Prostate gland (tissue), 2 donors: ENCODE results near the gene ARAP2. TPM values are rescaled to one million over a fixed set of nuclear protein-coding genes. Genes with fewer than 3 reads are reported as not detected.

Experiments used
- DNase-seq: peaks from one replicate; pipeline ENCODE4 v3.0.0-alpha.2; 2019; ENCODE audit warnings: low spot score
- H3K27ac ChIP-seq, 2 donors: fragments of 200-600 bp; sonication (generic); 2 replicates each; pipeline ENCODE4 v1.5.1; 2017 to 2019
- H3K27me3 ChIP-seq: fragments of 200-600 bp; sonication (generic); replicated peaks from 2 replicates; pipeline ENCODE4 v1.5.1; 2019; ENCODE audit not compliant: insufficient read depth
- H3K36me3 ChIP-seq, 2 donors: fragments of 200-600 bp; sonication (generic); 1 replicate in 1 of 2; 2 replicates in 1 of 2; pipeline versions ENCODE4 v1.5.1 to v1.8.1; 2017 to 2019
- H3K4me1 ChIP-seq: fragments of 200-600 bp; sonication (generic); replicated peaks from 2 replicates; pipeline ENCODE4 v1.5.1; 2019
- H3K4me3 ChIP-seq, 2 donors: fragments of 200-600 bp; sonication (generic); 2 replicates each; pipeline ENCODE4 v1.5.1; 2017 to 2019
- H3K9me3 ChIP-seq: fragments of 200-600 bp; sonication (generic); 2 replicates; pipeline ENCODE4 v1.5.1; 2017
- POLR2A ChIP-seq: fragments of 450-650 bp; IDR thresholded peaks from one replicate; pipeline ENCODE4 v1.6.1; 2016; ENCODE audit warnings: antibody characterized with exemption, mild to moderate bottlenecking
- POLR2AphosphoS5 ChIP-seq: sonication (generic); formaldehyde crosslinking; IDR thresholded peaks from one replicate; pipeline ENCODE4 v1.6.1; 2017; ENCODE audit warnings: antibody characterized with exemption
- WGBS: methylation state at CpG from one replicate; pipeline ENCODE4 v1.1.5; 2018; 5-methylcytosine and 5-hydroxymethylcytosine counted together
- intact Hi-C: fragments of 100-400 bp; cut with DNase I; formaldehyde crosslinking; loops from one replicate; pipeline ENCODE4 v1.14.2; 2022
- total RNA-seq, 2 donors: library from RNA; depleted of rRNA; stranded (reverse); fragments of >200 nt; gene quantifications; one replicate each; pipeline ENCODE4 v1.1.0, GENCODE V29; 2016
- TF ChIP-seq, protein P1 (sequence below), 4 experiments: fragments of 200-600 bp in 2 of 4; fragments of 450-650 bp in 2 of 4; sonication (generic) in 2 of 4; IDR thresholded peaks; 1 replicate in 3 of 4; 2 replicates in 1 of 4; pipeline ENCODE4 v1.5.1; 2016 to 2019; ENCODE audit warnings: antibody characterized with exemption in 4 of 4, mild to moderate bottlenecking in 2 of 4, moderate library complexity in 2 of 4

Gene ARAP2
- total RNA-seq, 2 donors from 2014 or later: 10.3 to 97.8 TPM

DNA sequence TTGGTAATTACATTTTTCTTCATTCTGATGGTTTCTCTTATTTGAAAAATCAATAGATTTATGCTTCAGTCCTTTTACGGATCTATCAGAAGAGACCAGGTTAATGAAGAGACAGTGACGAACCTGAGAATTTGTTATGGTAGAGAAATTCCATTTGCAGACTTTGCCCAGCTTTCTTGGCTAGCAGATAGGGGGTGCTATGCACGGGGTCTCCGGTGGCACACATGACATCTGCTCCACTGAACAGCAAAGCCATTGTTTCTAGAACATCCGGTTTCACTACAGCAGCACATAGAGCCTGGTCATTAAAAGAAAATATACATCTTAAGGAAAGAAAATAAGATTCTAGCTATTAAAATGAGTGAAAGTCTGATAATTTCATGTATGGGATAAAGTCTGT, 85.1 kb downstream of the ARAP2 start:
- H3K27me3 ChIP-seq: no peaks in the 10 kb centered on the region
- no peak overlapping the region for H3K27ac ChIP-seq
- no peaks in the 10 kb centered on the region for H3K4me1 ChIP-seq
- 89% methylated on average over 5 of the region's 5 CpGs for WGBS
- H3K36me3 ChIP-seq: no peaks in the 10 kb centered on the region
- TF ChIP-seq POLR2AphosphoS5: no peak
- TF ChIP-seq POLR2A: no peak
- TF ChIP-seq, protein P1, sequence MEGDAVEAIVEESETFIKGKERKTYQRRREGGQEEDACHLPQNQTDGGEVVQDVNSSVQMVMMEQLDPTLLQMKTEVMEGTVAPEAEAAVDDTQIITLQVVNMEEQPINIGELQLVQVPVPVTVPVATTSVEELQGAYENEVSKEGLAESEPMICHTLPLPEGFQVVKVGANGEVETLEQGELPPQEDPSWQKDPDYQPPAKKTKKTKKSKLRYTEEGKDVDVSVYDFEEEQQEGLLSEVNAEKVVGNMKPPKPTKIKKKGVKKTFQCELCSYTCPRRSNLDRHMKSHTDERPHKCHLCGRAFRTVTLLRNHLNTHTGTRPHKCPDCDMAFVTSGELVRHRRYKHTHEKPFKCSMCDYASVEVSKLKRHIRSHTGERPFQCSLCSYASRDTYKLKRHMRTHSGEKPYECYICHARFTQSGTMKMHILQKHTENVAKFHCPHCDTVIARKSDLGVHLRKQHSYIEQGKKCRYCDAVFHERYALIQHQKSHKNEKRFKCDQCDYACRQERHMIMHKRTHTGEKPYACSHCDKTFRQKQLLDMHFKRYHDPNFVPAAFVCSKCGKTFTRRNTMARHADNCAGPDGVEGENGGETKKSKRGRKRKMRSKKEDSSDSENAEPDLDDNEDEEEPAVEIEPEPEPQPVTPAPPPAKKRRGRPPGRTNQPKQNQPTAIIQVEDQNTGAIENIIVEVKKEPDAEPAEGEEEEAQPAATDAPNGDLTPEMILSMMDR (IDR thresholded peaks at IDR 0.05): no peak
- intact Hi-C loops: no loop called here
- no peak for DNase-seq
- no peaks in the 10 kb centered on the region for H3K9me3 ChIP-seq
- no peak overlapping the region for H3K4me3 ChIP-seq

DNA sequence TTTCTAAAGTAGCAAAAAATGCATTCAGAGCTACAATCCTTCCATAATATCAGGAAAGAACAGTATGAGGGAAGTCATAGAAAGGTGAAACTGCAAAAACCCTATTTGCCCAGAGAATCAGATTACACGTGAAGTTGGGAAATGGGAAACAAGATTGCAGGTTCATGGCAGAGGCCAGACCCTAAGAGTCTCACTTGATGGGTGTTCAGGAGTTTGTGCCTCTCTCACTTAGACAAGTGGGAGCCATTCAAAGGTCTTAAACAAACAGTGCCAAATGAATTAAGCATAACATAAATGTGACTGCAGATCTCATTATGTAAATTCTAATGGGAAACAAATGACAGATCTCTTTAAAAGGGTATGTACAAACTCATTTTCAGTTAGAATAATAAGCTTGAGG, 91.6 kb downstream of the ARAP2 start:
- 61% methylated on average over 1 of the region's 1 CpG for WGBS
- H3K4me3 ChIP-seq: no peak overlapping the region
- no peaks in the 10 kb centered on the region for H3K4me1 ChIP-seq
- no peaks in the 10 kb centered on the region for H3K9me3 ChIP-seq
- no peaks in the 10 kb centered on the region for H3K36me3 ChIP-seq
- intact Hi-C loops: no loop called here
- H3K27me3 ChIP-seq: no peaks in the 10 kb centered on the region
- no peak for DNase-seq
- no peak overlapping the region for H3K27ac ChIP-seq
- TF ChIP-seq, protein P1 (IDR thresholded peaks at IDR 0.05): no peak
- no peak for TF ChIP-seq POLR2AphosphoS5
- TF ChIP-seq POLR2A: no peak

DNA sequence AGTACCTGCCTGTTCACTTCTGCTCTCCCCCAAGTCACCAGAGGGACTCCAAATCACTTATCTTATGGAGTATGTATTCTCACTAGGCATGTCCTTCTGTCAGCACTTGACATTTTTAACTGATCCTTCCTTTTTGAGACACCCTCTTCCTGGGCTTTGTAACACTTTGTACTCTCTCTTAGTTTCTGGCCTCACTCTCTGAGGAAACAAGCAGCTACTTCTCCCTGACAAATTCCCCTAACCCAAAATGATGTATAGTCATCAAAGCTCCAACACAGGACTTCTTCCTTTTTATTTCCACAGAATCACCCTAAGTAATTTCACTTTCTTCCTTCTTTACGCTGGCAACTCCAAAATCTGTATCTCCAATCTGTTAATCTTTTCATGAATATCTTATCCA, 101.8 kb downstream of the ARAP2 start:
- no peak for DNase-seq
- TF ChIP-seq POLR2AphosphoS5: no peak
- TF ChIP-seq, protein P1 (IDR thresholded peaks at IDR 0.05): no peak
- no peak for TF ChIP-seq POLR2A
- WGBS: 92% methylated on average over 1 of the region's 1 CpG
- Histone ChIP-seq H3K27ac (no peak overlapping the region), H3K4me3 (no peak overlapping the region), H3K36me3 (no peaks in the 10 kb centered on the region), H3K9me3 (no peaks in the 10 kb centered on the region), H3K4me1 (no peaks in the 10 kb centered on the region), H3K27me3 (no peaks in the 10 kb centered on the region)
- intact Hi-C loops: no loop called here

DNA sequence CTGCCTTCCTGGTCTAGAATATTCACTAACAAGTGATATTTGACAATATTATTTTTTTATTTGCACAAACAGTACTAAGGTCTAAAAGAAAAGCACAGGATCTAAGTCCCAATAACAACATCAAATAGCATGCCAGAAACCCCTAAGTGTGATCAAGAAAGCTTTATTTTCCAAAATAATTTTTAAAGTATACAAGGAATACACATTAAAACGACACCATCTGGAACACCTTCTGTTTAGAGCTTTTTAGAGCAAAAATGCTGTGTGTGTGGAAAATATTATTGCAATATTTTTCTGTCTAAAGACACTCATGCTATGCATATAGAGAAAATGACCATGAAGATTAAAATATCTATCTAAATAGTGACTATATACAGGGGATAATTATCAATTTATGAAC, 103.1 kb downstream of the ARAP2 start:
- H3K36me3 ChIP-seq: no peaks in the 10 kb centered on the region
- no peak for DNase-seq
- no peaks in the 10 kb centered on the region for H3K9me3 ChIP-seq
- no peak overlapping the region for H3K4me3 ChIP-seq
- no peaks in the 10 kb centered on the region for H3K4me1 ChIP-seq
- H3K27me3 ChIP-seq: no peaks in the 10 kb centered on the region
- intact Hi-C loops: no loop called here
- H3K27ac ChIP-seq: no peak overlapping the region
- WGBS: 86% methylated on average over 1 of the region's 1 CpG
- TF ChIP-seq POLR2AphosphoS5: no peak
- TF ChIP-seq, protein P1 (IDR thresholded peaks at IDR 0.05): no peak
- TF ChIP-seq POLR2A: no peak

DNA sequence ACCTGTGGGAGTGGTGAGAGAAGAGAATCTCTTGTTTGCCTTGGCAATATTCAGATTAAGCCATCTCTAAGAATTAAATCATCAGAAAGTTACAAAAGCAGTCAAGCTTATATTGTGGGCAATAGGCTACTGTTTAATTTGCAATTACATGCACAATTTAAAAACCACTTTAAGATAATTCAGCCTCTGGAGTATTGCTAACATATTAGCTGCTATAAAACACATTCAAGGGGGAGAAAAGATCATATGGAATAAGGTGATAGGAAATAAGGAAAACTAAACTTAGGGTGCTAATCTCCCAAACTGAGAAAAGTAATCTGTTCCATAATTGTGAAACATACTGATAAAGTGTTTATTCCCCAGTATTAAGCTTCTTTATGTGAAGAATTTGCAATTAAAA, 103.9 kb downstream of the ARAP2 start:
- Histone ChIP-seq H3K36me3 (no peaks in the 10 kb centered on the region), H3K27ac (no peak overlapping the region), H3K4me1 (no peaks in the 10 kb centered on the region), H3K4me3 (no peak overlapping the region), H3K9me3 (no peaks in the 10 kb centered on the region), H3K27me3 (no peaks in the 10 kb centered on the region)
- no peak for DNase-seq
- intact Hi-C loops: no loop called here
- no peak for TF ChIP-seq POLR2AphosphoS5
- TF ChIP-seq, protein P1 (IDR thresholded peaks at IDR 0.05): no peak
- TF ChIP-seq POLR2A: no peak
